ENCODE results near the gene JPH4. TPM values are rescaled to one million over a fixed set of nuclear protein-coding genes. Genes with fewer than 3 reads are reported as not detected.
A peak's percentile ranks its signal among the peaks of the same experiment; 100 is the strongest.

Gene JPH4
- total RNA-seq, 4 donors from 2014 or later: 0.30 to 0.60 (median 0.30) TPM; not detected in 1

DNA sequence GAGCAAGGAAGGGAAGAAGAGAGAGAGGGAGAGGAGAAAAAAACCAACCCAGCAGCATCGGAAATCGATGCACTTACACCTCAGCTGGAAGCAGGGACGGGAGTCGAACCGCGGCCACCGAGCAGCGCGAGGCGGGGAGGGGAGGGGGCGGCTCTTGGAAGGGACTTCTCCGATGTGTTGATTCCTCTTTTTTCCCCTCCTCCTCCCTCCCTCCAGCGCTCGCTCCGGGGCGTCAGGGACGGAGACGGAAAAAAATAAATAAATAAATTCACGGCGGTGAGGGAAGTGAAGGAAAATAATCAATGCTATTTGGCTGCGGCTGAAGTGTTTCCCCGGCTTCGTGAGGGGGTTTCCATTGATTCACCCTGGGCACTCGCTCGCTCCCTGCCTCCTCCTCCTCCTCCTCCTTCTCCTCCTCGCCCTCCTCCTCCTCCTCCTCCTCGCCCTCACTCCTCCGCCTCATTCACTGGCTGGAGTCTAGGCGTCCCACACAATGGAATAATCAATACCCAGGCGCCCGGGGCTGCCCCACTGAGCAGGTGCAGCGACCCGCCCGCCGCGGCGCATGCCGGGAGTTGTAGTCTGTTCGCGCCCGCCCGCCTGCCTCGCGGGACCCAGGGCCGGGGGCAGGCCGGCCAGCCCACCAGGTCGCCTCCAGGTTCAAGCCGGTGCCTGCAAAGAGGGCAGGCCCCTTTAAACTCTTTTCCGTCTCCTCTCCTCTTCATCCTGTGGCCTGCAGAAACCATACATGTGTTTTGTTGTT is 27.1 kb downstream of the JPH4 start, which contains the start of gene ZFHX2:
Gene ZFHX2 (minus strand): TSS at position 500 of the 763 bp plus-strand sequence. CDS start 16,440 bp downstream, outside the sequence.
- peak in 1 of 2 donors; percentile 88 for DNase-seq (ENCODE audit: low spot score in 2 of 2)
- WGBS: 1% methylated on average over 49 of the region's 49 CpGs
- TF ChIP-seq POLR2A (IDR thresholded peaks at IDR 0.05) (no peak), POLR2AphosphoS5 (IDR thresholded peaks at IDR 0.05) (no peak)
- peaks cover 7% of the 10 kb centered on the region for H3K27me3 ChIP-seq
- H3K36me3 ChIP-seq: no peaks in the 10 kb centered on the region
- peaks cover 28% of the 10 kb centered on the region for H3K4me1 ChIP-seq
- H3K27ac ChIP-seq: no peak within 1 kb of the TSS
- peak within 1 kb of the TSS; percentile 59 for H3K4me3 ChIP-seq
- no peaks in the 10 kb centered on the region for H3K9me3 ChIP-seq

GRCh38 chr14:23550812-23551265 is 27.8 kb downstream of the JPH4 start:
- H3K4me3 ChIP-seq: peak overlapping the region; percentile 59
- 2% methylated on average over 26 of the region's 37 CpGs for WGBS
- H3K27ac ChIP-seq: no peak overlapping the region
- no peaks in the 10 kb centered on the region for H3K36me3 ChIP-seq
- peaks cover 24% of the 10 kb centered on the region for H3K4me1 ChIP-seq
- no peak for DNase-seq (ENCODE audit: low spot score in 2 of 2)
- H3K27me3 ChIP-seq: peaks cover 7% of the 10 kb centered on the region
- no peak for TF ChIP-seq POLR2AphosphoS5 (IDR thresholded peaks at IDR 0.05)
- no peak for TF ChIP-seq CTCF (IDR thresholded peaks at IDR 0.05)
- TF ChIP-seq EP300 (IDR thresholded peaks at IDR 0.05): no peak
- no peak for TF ChIP-seq POLR2A (IDR thresholded peaks at IDR 0.05)
- no peaks in the 10 kb centered on the region for H3K9me3 ChIP-seq

- Histone ChIP-seq H3K4me1 (peaks cover 20% of the 10 kb centered on the region), H3K27me3 (peaks cover 7% of the 10 kb centered on the region), H3K4me3 (peak overlapping the region; percentile 59), H3K27ac (no peak overlapping the region), H3K36me3 (no peaks in the 10 kb centered on the region), H3K9me3 (no peaks in the 10 kb centered on the region)
- 58% methylated on average over 12 of the region's 12 CpGs for WGBS
- TF ChIP-seq CTCF (IDR thresholded peaks at IDR 0.05) (no peak), POLR2AphosphoS5 (IDR thresholded peaks at IDR 0.05) (no peak), EP300 (IDR thresholded peaks at IDR 0.05) (no peak), POLR2A (IDR thresholded peaks at IDR 0.05) (no peak)
- DNase-seq (ENCODE audit: low spot score in 2 of 2): no peak
Observed at GRCh38 chr14:23550131-23550811, 28.3 kb downstream of the JPH4 start.

GRCh38 chr14:23548351-23549318 is 30.0 kb downstream of the JPH4 start:
- H3K27me3 ChIP-seq: peaks cover 7% of the 10 kb centered on the region
- 70% methylated on average over 18 of the region's 18 CpGs for WGBS
- no peak for TF ChIP-seq EP300 (IDR thresholded peaks at IDR 0.05)
- TF ChIP-seq CTCF (IDR thresholded peaks at IDR 0.05): no peak
- TF ChIP-seq POLR2AphosphoS5 (IDR thresholded peaks at IDR 0.05): no peak
- no peak for TF ChIP-seq POLR2A (IDR thresholded peaks at IDR 0.05)
- H3K9me3 ChIP-seq: no peaks in the 10 kb centered on the region
- no peak overlapping the region for H3K27ac ChIP-seq
- H3K4me1 ChIP-seq: peaks cover 22% of the 10 kb centered on the region
- DNase-seq (ENCODE audit: low spot score in 2 of 2): no peak
- no peaks in the 10 kb centered on the region for H3K36me3 ChIP-seq
- H3K4me3 ChIP-seq: no peak overlapping the region

GRCh38 chr14:23547924-23548323 is 30.7 kb downstream of the JPH4 start:
- no peak overlapping the region for H3K27ac ChIP-seq
- H3K9me3 ChIP-seq: no peaks in the 10 kb centered on the region
- DNase-seq (ENCODE audit: low spot score in 2 of 2): no peak
- TF ChIP-seq EP300 (IDR thresholded peaks at IDR 0.05): no peak
- TF ChIP-seq POLR2A (IDR thresholded peaks at IDR 0.05): no peak
- no peak for TF ChIP-seq POLR2AphosphoS5 (IDR thresholded peaks at IDR 0.05)
- TF ChIP-seq CTCF (IDR thresholded peaks at IDR 0.05): no peak
- H3K27me3 ChIP-seq: peaks cover 7% of the 10 kb centered on the region
- H3K4me1 ChIP-seq: peaks cover 22% of the 10 kb centered on the region
- no peaks in the 10 kb centered on the region for H3K36me3 ChIP-seq
- H3K4me3 ChIP-seq: no peak overlapping the region
- 71% methylated on average over 2 of the region's 2 CpGs for WGBS
